Activated T-helper 1 cell treated with anti-CD3 and anti-CD28 coated beads, Interleukin-2, amount 50 U/mL, for 16 hours (primary cell): Measurements from ENCODE around the gene EIF4B.
A peak's percentile ranks its signal among the peaks of the same experiment; 100 is the strongest.
"Not testable (repeated sequence)": the region's sequence is repeated elsewhere in the genome, so short reads cannot be mapped to it uniquely, and the experiment has no call there.

ENCODE experiments used
- DNase-seq, 2 donors: peaks; one replicate each; pipeline ENCODE4 v3.0.0-alpha.2; 2020; ENCODE audit warnings: low read depth in 1 of 2, low spot score in 1 of 2

EIF4B gene, protein sequence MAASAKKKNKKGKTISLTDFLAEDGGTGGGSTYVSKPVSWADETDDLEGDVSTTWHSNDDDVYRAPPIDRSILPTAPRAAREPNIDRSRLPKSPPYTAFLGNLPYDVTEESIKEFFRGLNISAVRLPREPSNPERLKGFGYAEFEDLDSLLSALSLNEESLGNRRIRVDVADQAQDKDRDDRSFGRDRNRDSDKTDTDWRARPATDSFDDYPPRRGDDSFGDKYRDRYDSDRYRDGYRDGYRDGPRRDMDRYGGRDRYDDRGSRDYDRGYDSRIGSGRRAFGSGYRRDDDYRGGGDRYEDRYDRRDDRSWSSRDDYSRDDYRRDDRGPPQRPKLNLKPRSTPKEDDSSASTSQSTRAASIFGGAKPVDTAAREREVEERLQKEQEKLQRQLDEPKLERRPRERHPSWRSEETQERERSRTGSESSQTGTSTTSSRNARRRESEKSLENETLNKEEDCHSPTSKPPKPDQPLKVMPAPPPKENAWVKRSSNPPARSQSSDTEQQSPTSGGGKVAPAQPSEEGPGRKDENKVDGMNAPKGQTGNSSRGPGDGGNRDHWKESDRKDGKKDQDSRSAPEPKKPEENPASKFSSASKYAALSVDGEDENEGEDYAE

DNA sequence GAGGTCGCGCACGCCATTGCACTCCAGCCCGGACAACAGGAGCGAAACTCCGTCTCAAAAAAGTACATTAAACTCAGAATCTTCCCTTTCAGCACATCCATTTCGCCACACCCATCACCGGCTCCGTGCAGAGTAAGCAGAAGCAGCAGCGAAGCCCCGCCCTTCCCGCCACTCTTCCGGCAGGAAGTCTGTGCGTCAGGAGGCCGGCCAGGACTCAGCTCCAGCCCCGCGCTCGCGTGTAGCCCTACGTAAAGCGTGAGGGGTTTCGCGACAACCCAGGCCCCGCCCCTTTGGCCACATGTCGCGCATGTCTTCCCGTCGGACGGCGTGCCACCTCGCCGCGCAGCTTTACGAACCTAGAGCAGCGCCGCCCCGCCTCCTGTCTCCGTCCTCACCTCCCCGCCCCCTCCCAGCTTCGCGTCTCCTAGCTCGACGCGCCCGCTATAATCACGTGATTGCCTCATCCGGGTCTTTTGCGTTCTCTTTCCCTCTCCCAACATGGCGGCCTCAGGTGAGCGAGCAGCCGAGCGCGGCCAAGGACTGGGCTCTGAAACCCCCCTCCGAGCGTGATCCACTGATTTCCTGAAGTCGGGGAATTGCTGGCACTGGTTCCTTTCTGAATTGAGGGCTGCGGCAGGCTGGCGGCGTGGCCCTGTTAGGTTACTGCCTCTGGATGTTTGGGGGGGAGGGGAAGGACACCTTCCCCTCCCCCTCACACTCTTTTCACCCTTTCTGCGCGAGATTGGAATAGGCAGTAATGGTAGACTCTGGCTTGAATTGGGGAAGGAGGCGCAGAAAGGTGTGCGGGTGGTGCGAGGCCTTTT lies at the start of gene EIF4B:
Gene EIF4B (plus strand): TSS at position 471 of the 824 bp plus-strand sequence. CDS start 28 bp downstream, at position 499.
- DNase-seq, result peak; percentile 99

DNA sequence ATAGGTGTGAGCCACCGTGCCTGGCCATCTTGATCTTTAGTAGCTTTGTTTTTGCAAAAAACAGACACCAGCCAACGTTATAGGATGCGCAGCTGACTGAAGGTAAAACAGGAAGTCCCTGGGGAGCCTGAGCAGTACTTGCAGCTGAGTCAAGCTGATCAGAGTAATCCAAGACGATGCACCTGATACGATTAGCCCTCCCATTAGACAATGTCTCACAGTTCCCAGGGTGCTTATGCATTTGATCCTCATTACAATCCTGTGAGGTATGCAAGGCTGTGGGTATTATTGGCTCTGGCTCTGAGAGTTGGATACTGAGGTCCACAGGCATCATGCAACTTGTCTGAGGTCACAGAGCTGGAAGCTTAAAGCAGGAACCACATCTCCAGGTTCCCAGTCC lies 49.3 kb upstream of the EIF4B start:
- DNase-seq, result no peak

DNA sequence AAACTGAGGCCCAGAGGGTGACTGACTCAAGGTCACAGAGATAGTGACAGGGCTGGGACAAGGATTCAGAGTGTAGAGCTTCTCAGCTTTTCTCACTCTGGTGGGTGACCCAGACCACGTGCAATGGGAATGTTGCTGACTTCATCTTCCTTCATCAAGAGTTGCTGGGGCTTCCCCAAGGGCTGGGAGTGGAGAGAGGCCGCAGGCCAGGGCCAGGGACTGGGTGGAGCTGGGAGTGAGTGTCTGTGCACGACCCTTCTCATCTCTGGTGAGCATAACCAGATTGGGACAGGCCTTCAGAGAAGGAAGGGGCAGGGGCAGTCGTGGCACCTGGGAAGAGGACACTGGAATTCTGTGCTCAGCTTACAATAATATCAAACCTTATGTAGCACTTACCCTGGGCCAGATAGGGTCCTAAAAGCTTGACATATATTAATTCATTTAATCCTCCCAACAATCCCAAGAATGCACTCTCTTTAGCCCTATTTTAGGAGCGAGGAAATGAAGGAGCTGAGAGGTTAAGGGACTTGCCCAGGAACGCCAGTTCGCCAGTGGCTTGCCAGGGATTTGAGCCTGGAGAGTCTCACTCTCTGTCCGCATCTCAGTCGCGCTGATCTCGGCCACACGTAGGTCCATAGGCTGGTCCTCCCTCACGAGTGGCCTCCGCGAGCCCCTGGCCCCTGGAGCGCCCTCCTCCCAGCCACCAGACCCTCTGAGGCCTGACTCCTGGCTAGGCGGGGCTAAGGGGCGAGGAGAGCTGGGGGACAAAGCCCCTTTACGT lies 41.5 kb upstream of the EIF4B start:
- DNase-seq, result no peak

DNA sequence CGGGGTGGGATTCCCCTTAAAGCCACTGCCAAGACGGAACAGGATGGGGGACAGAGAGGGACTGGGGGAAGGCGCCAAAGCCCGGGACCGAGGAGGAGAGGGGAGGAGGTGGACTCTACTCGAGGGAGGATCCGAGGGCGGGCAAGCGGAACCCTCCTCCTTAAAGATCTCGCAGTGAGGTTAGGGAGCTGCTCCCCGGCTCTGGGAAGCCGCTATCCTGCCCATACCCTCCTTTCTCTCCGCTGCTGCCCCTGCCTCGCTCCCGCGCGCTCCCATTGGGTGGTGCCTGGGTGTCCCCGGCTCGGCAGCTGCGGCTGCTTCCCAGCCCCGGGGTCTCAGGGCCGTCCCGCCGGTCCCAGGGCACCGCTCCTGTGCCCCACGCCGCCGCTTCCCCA lies 40.9 kb upstream of the EIF4B start:
- DNase-seq, result no peak

DNA sequence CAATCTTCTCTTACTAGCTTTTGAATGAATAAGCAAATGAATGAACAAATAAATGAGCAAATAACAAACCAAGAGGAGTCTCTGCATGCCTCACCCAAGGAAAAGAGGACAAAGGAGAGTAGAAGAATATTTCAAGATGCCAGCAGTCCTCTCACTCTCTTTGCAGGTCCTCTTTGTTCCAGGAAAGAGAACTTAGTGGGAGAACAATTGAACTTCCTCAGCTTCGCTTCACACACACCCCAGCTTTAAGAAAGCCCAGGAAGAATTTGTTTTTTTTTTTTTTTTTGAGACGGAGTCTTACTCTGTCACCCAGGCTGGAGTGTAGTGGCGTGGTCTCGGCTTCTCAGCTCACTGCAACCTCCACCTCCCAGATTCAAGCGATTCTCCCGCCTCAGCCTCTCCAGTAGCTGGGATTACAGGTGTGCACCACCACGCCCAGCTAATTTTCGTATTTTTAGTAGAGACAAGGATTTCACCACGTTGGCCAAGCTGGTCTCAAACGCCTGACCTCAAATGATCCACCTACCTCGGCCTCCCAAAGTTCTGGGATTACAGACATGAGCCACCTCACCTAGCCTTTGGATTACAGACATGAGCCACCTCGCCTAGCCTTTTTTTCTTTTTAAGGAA lies 37.0 kb upstream of the EIF4B start:
- DNase-seq, result no peak

DNA sequence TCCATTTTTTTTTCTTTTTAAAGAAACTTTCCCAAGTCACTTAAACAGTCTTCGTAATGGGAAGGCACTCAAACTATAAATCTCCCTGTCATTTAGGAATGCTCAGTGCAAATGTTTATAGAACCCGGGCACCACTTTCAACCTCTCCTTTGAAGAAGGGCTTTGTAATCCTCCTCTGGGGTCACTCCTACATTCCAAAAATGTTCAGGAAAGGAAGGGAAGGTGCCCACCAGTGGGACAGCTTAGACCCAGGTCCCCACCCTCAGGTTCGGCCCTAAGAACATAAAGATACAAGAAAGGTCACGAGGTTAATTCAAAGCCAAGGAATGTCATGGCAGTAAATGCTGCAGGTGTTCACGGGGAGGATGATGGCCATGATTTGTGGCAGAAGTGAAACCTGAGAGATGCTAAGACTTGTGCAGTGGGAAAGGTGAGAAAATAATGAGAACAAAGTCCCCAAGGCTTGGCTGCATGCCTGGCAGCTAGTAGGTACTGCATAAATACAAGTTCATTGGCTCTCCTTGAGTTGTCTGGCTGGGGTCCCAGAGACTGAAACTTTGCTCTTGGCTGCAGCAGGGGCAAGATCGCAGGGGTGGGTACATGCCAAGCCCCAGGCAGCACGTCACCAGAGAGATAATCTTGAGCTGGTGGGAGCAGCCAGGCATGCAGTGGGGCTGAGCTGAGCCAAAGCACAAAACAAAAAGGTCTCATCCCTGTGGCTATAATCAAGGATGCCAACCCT lies 36.3 kb upstream of the EIF4B start:
- no peak for DNase-seq

DNA sequence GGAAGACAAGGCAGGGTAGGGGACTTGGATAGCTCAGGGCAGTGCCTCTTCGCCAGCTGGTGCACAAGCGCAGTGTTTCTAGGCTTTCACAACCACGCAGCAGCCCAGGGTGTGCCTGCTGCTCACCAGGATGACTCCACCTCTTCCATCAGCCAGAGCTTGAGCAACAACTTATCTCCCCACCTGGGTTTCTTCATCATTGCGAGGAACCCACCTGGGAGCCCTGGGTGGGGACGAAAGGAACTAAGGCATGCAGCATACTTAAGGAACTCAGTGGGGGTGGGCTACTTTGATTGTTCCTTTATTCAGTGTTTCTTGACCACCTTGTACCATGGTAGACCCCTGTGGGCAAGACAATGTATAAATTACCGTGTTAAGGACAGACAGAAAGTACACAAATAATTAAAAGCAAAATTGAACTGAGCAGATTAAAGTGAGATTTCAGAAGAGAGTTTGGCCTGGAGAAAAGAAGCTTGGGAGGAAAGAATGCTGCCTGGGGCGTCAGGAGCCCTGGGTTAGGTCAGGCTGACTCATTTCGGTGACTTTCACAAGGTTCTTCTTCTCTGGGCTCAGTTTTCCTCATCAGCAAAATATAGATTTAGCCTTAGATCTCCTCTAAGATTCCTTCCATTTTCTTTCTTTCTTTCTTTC lies 34.5 kb upstream of the EIF4B start:
- DNase-seq, result no peak

DNA sequence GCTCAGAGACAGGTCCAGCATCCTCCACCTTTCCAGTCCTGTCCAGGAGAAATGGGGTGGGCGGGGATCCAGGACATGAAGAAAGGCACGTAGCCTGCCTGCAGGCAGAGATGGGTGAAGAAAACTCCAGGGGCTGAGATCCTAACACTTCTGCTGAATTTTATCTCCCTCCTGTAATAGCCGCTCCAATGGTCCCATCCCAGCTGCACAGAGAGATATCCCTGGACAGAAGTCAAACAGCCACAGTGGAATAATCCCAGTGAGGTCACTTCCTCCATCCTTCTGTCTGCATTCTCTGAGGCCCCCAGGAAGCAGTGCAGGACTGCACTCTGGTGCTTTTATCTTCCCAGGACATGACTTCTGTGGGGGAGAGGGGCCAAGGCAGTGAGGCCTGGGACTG lies 31.1 kb upstream of the EIF4B start:
- no peak for DNase-seq

DNA sequence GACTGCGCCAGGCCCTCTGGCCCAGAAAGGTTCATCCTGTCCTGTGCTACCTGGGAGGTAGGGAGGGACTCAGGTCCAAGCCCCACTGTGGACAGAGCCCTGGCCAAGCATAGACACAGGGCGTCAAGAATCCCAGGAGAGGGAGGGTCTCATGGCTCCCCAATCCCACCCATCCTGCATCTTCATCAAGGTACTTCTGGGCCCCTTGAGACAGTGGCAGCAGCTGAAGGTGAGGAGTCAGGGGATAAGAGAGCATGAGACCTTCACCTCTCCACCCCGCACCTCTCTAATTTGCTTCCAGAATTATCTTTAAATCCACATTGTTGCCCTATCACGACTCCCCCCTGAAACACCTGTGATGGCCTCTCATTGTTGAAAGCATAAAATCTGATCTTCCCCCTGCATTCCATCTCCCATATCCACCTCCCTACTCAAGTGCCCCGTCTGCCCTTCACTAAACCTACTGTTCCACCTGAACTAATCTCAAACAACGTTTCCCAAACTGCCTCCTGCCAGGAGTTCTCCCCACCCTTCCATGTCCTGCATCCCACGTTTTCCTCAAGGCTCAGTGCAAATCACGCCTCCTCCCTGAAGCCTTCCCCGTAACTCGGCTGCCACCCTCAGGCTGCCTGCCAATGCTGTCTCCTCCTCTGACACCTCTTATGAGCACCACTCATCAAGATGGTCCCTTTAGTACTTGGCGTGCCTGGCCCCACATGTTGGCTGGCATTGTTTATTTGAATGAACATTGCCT lies 30.3 kb upstream of the EIF4B start:
- DNase-seq, result no peak

DNA sequence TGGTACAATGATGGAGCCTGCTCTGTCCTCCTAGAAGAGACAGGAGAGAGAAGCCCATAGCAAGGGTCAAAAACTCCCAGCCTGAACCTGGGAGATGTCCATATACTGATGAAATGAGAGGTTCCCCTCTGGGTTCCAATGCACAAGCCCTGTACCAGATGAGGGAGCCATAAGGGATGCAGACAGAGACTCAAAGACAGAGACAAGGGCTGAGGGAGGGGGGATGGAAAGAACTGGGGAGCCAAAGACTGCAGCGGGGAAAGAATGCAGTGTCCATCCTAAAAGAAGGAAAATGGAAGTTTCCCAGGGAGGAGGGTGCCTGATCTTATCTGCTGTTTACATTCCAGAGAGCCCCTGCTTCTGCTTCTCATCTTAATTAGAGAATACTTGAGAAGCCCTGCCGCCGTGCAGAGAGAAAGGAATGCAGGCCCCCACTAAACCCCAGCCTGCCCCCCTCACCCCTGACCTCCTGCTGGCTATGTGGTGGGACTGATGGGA lies 29.6 kb upstream of the EIF4B start:
- DNase-seq, result no peak

DNA sequence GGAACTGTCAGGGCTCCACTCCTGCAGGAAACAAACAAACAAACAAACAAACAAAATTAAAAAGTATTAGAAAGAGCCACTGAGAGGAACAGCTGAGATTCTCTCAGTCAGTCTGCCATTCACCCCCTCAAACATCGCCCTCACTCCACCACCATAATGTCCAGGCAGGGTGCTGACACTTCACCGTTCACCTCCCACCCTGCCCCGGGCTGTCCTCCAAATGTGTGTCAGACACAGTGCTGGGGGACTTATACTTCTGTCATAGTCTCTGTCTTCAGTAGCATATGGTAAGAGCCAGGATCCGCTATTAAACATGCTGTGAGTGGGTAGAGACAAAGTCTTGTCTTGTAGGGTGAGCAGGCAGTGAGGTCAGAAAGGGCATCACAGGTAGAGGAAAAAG lies 29.1 kb upstream of the EIF4B start:
- DNase-seq, result no peak

DNA sequence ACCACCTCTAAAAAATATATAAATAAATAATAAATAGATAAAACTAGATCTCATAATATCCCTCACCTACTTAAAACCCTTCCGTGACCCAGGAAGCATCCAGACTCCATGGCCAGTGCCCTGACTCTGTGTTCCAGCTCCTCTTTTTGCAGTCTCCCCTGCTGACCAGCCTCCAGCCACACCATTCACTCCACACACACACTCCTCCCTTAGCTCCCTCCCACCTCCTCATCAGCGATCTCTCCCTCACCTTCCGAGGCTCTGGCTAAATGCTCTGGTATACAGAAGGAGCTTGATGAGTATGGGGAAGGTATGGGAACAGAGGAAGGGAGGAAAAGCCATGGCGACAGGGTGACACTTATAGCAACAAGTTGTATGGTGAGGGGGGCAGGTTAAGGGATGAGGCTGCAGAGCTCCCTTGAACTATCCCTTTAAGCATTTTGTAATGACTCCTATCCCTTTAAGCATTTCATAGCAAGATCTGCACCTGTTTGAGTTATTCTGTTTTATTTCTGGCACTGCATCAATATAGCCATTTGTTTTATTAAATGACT lies 26.1 kb upstream of the EIF4B start:
- no peak for DNase-seq

DNA sequence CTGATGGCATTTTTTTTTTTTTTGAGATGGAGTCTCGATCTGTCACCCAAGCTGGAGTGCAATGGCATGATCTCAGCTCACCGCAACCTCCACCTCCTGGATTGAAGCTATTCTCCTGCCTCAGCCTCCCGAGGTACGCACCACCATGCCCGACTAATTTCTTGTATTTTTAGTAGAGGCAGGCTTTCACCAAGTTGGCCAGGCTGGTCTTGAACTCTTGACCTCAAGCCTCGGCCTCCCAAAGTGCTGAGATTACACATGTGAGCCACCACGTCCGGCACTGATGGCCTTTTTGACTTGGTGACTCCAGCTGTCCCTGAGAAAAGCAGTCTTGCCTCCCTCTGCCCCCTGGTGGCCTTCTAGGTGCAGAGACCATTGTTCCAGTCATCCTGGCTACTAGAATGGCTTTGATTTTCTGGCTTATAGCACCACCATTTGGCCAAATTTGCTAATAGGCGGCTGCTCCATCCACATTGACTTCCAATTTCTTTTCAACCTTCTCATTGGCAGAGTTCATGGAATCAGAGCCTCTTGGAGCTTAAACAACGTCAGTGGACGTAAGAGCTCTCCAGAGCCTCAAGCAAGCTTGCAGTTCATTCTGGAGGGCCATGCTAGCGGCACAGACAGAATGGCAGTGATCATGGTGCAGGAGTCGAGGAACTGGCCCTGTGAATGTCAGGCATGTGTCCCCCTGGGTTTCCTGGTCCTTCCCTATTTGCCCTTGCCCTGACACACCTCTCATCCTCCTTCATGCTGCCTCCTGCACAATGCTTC lies 25.4 kb upstream of the EIF4B start:
- peak; percentile 57 to 68 for DNase-seq

DNA sequence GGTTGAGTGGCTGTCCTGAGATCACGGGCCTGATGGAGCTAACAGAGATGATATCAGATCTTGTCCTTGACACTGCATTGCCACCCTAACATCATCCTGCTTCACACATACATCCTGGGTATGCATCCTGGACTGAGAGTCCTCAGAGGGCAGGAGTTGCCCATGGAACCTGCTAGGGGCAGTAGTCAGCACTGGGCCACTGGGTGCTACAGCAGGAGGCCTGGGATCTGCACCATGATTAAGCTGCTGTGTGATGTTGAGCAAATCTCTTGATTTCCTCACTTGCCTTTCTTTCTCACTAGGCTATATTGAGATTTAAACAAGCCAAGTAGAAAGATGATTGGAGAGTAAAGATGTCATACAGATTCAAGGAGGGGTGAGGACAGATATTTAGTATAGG lies 22.1 kb upstream of the EIF4B start:
- DNase-seq, result no peak

DNA sequence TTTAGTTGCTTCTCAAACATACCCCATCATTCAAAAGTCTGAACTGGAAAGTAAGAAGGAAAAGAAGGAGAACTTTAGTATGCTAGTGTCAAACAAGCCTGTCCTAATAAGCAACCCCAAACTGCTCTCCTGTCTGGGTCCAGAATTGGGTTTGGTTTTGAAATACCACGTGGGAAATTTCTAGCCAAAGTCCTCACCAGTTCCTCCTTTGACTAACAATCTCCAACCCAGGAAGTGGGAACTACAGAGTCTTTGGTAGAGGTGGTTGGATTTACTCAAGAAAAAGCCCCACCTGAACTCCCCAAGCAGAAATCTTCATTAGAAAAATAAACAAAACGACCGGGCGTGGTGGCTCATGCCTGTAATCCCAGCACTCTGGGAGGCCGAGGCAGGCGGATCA lies 17.4 kb upstream of the EIF4B start:
- DNase-seq, result no peak

DNA sequence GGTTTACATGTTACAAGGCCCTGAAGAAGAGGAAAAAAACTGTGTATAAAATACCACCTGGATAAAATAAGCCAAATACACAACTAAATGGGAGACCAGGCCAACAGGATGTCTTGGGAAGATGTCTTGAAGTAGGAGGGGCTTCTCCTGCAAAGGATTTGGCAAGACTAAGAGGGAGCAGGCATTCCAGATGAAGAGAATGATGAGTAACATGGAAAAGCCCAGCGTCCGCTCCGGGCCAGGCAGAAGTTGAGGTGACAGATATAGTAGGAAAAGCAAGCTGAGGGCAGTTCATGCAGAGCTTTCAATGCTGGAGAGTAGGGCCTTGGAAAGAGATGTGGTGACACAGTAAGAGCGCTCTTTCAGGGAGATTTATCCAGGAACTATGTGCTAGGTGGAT lies 16.1 kb upstream of the EIF4B start:
- no peak for DNase-seq

DNA sequence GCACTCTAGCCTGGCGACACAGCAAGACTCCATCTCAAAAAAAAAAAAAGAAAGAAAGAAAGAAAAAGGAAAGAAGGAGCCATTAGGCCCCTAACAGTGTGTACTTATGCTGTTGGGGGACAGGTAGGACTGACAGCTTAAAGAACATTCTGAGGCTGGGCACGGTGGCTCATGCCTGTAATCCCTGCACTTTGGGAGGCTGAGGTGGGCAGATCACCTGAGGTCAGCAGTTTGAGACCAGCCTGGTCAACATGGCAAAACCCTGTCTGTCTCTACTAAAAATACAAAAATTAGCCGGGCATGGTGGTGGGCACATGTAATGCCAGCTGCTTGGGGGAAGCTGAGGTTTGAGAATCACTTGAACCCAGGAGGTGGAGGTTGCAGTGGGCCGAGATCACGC lies 14.0 kb upstream of the EIF4B start:
- not testable (repeated sequence) for DNase-seq
